HepG2 (cell line): ENCODE data around the gene ATOH8. TPM values are rescaled to one million over a fixed set of nuclear protein-coding genes. Genes with fewer than 3 reads are reported as not detected.

Experiments used
- ARNT2 ChIP-seq: sonication (generic); formaldehyde crosslinking; IDR thresholded peaks from 2 replicates; pipeline ENCODE4 v1.8.0; 2022; ENCODE audit warnings: mild to moderate bottlenecking, low read depth, missing genetic modification reagents, moderate library complexity
- CBX1 ChIP-seq: IDR thresholded peaks from one replicate; pipeline ENCODE4 v1.6.1; 2016; ENCODE audit warnings: antibody characterized with exemption, low read depth
- EEA1 ChIP-seq: sonication (generic); formaldehyde crosslinking; IDR thresholded peaks from 2 replicates; pipeline ENCODE4 v1.5.1; 2020; ENCODE audit warnings: mild to moderate bottlenecking, missing genetic modification reagents, borderline replicate concordance
- FOXP4 ChIP-seq: sonication (generic); formaldehyde crosslinking; IDR thresholded peaks from 2 replicates; pipeline ENCODE4 v1.4.0; 2020; ENCODE audit warnings: missing genetic modification reagents
- GABPB1 ChIP-seq: IDR thresholded peaks from 2 replicates; pipeline ENCODE4 v1.6.1; 2016; ENCODE audit warnings: mild to moderate bottlenecking, missing genetic modification reagents, moderate library complexity, missing compliant biosample characterization
- IRX3 ChIP-seq: sonication (generic); formaldehyde crosslinking; IDR thresholded peaks from 2 replicates; pipeline ENCODE4 v1.8.1; 2023; ENCODE audit warnings: mild to moderate bottlenecking, low read depth, missing genetic modification reagents, borderline replicate concordance
- JUNB ChIP-seq: sonication (generic); formaldehyde crosslinking; IDR thresholded peaks from 2 replicates; pipeline ENCODE4 v1.8.0; 2022; ENCODE audit warnings: missing genetic modification reagents, mild to moderate bottlenecking, borderline replicate concordance
- MTERF4 ChIP-seq: sonication (generic); formaldehyde crosslinking; IDR thresholded peaks from 2 replicates; pipeline ENCODE4 v1.8.0; 2023; ENCODE audit warnings: mild to moderate bottlenecking, missing genetic modification reagents
- MYNN ChIP-seq: sonication (generic); formaldehyde crosslinking; IDR thresholded peaks from 2 replicates; pipeline ENCODE4 v1.4.0; 2020; ENCODE audit warnings: mild to moderate bottlenecking, low read depth, missing genetic modification reagents
- NR2F6 ChIP-seq, 2 experiments: IDR thresholded peaks; 2 replicates each; pipeline ENCODE4 v1.6.1; 2016; ENCODE audit warnings: antibody characterized with exemption in 1 of 2, mild to moderate bottlenecking in 1 of 2
- PCBP1 ChIP-seq: fragments of 200-400 bp; formaldehyde crosslinking; IDR thresholded peaks from 2 replicates; pipeline ENCODE4 v1.6.1; 2017; ENCODE audit warnings: mild to moderate bottlenecking, low read depth, low read length, borderline replicate concordance
- PRDM10 ChIP-seq: sonication (generic); formaldehyde crosslinking; IDR thresholded peaks from 2 replicates; pipeline ENCODE4 v1.4.0; 2020; ENCODE audit warnings: low read depth, missing genetic modification reagents
- RARA ChIP-seq: IDR thresholded peaks from 2 replicates; pipeline ENCODE4 v1.6.1; 2016; ENCODE audit warnings: missing genetic modification reagents, missing compliant biosample characterization
- TRIM24 ChIP-seq: sonication (generic); formaldehyde crosslinking; IDR thresholded peaks from 2 replicates; pipeline ENCODE4 v1.8.0; 2022; ENCODE audit warnings: mild to moderate bottlenecking, missing genetic modification reagents
- ZFP62 ChIP-seq: sonication (generic); formaldehyde crosslinking; IDR thresholded peaks from 2 replicates; pipeline ENCODE4 v1.4.0; 2020; ENCODE audit warnings: missing genetic modification reagents
- ZNF224 ChIP-seq: sonication (generic); formaldehyde crosslinking; IDR thresholded peaks from 2 replicates; pipeline ENCODE4 v1.5.0; 2020; ENCODE audit warnings: mild to moderate bottlenecking, missing genetic modification reagents
- ZNF460 ChIP-seq: sonication (generic); formaldehyde crosslinking; IDR thresholded peaks from 2 replicates; pipeline ENCODE4 v1.5.1; 2020; ENCODE audit warnings: missing genetic modification reagents, mild to moderate bottlenecking, borderline replicate concordance
- ZNF687 ChIP-seq: sonication (generic); formaldehyde crosslinking; IDR thresholded peaks from 2 replicates; pipeline ENCODE4 v1.5.1; 2020; ENCODE audit warnings: mild to moderate bottlenecking, missing genetic modification reagents, moderate library complexity
- ZNF775 ChIP-seq: sonication (generic); formaldehyde crosslinking; IDR thresholded peaks from 2 replicates; pipeline ENCODE4 v1.4.0; 2020; ENCODE audit warnings: missing genetic modification reagents, mild to moderate bottlenecking, moderate library complexity, borderline replicate concordance
- polyA plus RNA-seq, 8 experiments: library from polyadenylated mRNA; depleted of rRNA in 3 of 8; stranded (reverse) in 7 of 8; unstranded in 1 of 8; fragments of >200 nt; fragmentation: Illumina TruSeq in 4 of 8; extraction: Trizol in 4 of 8; gene quantifications; 2 replicates each; pipeline versions ENCODE4 v1.2.1 to v1.2.3, GENCODE V29; 2011 to 2016; ENCODE audit warnings: low read depth in 4 of 8, missing spikeins in 1 of 8, mixed read lengths in 1 of 8; ENCODE audit not compliant: insufficient read depth in 1 of 8
- total RNA-seq, 5 experiments: library from RNA; depleted of rRNA; stranded (reverse); fragments of >200 nt; fragmentation: Illumina TruSeq; extraction: Trizol; gene quantifications; 2 replicates each; pipeline ENCODE4 v1.2.3, GENCODE V29; 2016; ENCODE audit warnings: low read depth in 1 of 5

The ATOH8 gene
- total and polyA plus RNA-seq, 2 of the 13 experiments (the other 11 are each of a cell fraction or from before 2014, with no cell fraction given): 0.13 to 0.61 TPM

GRCh38 chr2:85705680-85706039, 48.1 kb upstream of the ATOH8 start (continued):
- no peak for TF ChIP-seq MTERF4
- TF ChIP-seq FOXP4 (CRISPR knock-in tag): no peak
- no peak for TF ChIP-seq ZNF775 (CRISPR knock-in tag)
- peak; percentile 36; the same call in 1 of the 2 replicates for TF ChIP-seq GABPB1 (CRISPR knock-in tag)
- TF ChIP-seq ZFP62 (CRISPR knock-in tag): no peak
- no peak for TF ChIP-seq ZNF224
- TF ChIP-seq MYNN (CRISPR knock-in tag): no peak
- TF ChIP-seq CBX1: no peak
- no peak for TF ChIP-seq TRIM24 (CRISPR knock-in tag)
- TF ChIP-seq PRDM10 (CRISPR knock-in tag): no peak
- no peak for TF ChIP-seq JUNB (CRISPR knock-in tag)
- peak; percentile 84 for TF ChIP-seq RARA (CRISPR knock-in tag)
- no peak for TF ChIP-seq ARNT2 (CRISPR knock-in tag)
- 0 out of 2 replicates have a peak, but pooled peaks have one; percentile 14 for TF ChIP-seq NR2F6 (IDR thresholded peaks at IDR 0.05)
- 0 out of 2 replicates have a peak, but pooled peaks have one; percentile 14 for TF ChIP-seq NR2F6 (CRISPR knock-in tag; IDR thresholded peaks at IDR 0.05)
- no peak for TF ChIP-seq ZNF460
- TF ChIP-seq ZNF687 (CRISPR knock-in tag): no peak
- no peak for TF ChIP-seq PCBP1
- no peak for TF ChIP-seq EEA1 (CRISPR knock-in tag)
- no peak for TF ChIP-seq IRX3 (CRISPR knock-in tag)
